PC-9 (cell line): Measurements from ENCODE around the gene CPSF4L.

ENCODE experiments used
- EZH2 ChIP-seq: fragments of 200-600 bp; sonication (generic); IDR thresholded peaks from 2 replicates; pipeline ENCODE4 v1.8.0; 2017; ENCODE audit warnings: antibody characterized with exemption, low read depth
- TF ChIP-seq, protein P1 (sequence below): fragments of 200-600 bp; sonication (generic); conservative IDR thresholded peaks from 2 replicates; pipeline ENCODE4 v1.6.1; 2017; ENCODE audit warnings: mixed run types, antibody characterized with exemption, mild to moderate bottlenecking, moderate library complexity

DNA sequence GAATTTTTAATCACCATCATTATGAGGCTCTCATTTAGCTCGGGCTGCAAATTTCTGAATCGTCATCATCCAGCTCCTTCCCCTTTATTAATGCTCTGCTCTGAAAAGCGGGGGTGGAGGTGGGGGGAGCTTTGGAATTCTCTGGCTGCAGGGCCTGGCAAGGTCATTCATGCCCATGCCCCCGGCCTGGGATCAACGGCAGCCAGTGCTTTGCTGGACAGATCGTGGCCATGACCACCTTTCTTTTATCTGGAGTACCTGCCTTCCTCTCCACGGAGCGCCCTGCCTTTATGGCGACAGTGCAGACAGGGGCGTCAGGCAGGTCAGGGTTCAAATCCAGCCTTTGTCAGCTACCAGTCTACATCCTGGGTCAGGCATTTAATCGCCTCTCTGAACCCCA lies 5.1 kb upstream of the CPSF4L start:
- TF ChIP-seq, protein P1, sequence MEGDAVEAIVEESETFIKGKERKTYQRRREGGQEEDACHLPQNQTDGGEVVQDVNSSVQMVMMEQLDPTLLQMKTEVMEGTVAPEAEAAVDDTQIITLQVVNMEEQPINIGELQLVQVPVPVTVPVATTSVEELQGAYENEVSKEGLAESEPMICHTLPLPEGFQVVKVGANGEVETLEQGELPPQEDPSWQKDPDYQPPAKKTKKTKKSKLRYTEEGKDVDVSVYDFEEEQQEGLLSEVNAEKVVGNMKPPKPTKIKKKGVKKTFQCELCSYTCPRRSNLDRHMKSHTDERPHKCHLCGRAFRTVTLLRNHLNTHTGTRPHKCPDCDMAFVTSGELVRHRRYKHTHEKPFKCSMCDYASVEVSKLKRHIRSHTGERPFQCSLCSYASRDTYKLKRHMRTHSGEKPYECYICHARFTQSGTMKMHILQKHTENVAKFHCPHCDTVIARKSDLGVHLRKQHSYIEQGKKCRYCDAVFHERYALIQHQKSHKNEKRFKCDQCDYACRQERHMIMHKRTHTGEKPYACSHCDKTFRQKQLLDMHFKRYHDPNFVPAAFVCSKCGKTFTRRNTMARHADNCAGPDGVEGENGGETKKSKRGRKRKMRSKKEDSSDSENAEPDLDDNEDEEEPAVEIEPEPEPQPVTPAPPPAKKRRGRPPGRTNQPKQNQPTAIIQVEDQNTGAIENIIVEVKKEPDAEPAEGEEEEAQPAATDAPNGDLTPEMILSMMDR, result no peak
- no peak for TF ChIP-seq EZH2
